Prostate gland (tissue), 2 donors: Measurements from ENCODE around the gene LRRC8B.

Source experiments
- CTCF ChIP-seq, 4 experiments: fragments of 200-600 bp in 2 of 4; fragments of 450-650 bp in 2 of 4; sonication (generic) in 2 of 4; IDR thresholded peaks; 1 replicate in 3 of 4; 2 replicates in 1 of 4; pipeline ENCODE4 v1.5.1; 2016 to 2019; ENCODE audit warnings: antibody characterized with exemption in 4 of 4, mild to moderate bottlenecking in 2 of 4, moderate library complexity in 2 of 4
- POLR2A ChIP-seq: fragments of 450-650 bp; IDR thresholded peaks from one replicate; pipeline ENCODE4 v1.6.1; 2016; ENCODE audit warnings: antibody characterized with exemption, mild to moderate bottlenecking
- POLR2AphosphoS5 ChIP-seq: sonication (generic); formaldehyde crosslinking; IDR thresholded peaks from one replicate; pipeline ENCODE4 v1.6.1; 2017; ENCODE audit warnings: antibody characterized with exemption

GRCh38 chr1:89594096-89594740 lies 69.6 kb downstream of the LRRC8B start:
- TF ChIP-seq CTCF (IDR thresholded peaks at IDR 0.05) (no peak), POLR2A (no peak), POLR2AphosphoS5 (no peak)
